ENCODE data around the gene CFAP299. TPM values are rescaled to one million over a fixed set of nuclear protein-coding genes. Genes with fewer than 3 reads are reported as not detected.

CFAP299 gene
- total and polyA plus RNA-seq, 2 of the 8 experiments (the other 6 are each of a cell fraction or from before 2014, with no cell fraction given): not detected

DNA sequence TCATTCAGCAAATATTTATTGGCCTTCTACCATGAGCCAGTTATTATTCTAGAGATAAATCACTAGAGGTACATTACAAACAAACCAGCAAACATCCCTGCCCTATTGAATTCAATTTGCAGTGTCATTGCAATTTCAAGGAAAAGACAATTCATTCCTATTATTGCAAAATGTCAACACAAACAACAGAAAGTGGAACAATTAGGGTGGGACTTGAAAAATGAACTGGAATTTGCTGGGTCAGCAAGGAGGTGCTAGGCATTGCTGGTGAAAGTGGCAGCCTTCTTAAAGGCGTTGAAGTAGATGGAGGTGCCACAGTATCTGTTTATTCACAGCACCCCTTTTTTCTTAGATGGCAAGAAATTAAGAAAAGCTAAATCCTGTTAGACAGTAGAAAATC, 470.9 kb downstream of the CFAP299 start (continued):
- TF ChIP-seq MAFK (IDR thresholded peaks at IDR 0.05; ENCODE audit: low read depth, low read length): peak; percentile 23; the same call in 1 of the 2 replicates
- TF ChIP-seq, protein P1, sequence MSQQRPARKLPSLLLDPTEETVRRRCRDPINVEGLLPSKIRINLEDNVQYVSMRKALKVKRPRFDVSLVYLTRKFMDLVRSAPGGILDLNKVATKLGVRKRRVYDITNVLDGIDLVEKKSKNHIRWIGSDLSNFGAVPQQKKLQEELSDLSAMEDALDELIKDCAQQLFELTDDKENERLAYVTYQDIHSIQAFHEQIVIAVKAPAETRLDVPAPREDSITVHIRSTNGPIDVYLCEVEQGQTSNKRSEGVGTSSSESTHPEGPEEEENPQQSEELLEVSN (IDR thresholded peaks at IDR 0.05): no peak
